Adrenal gland (tissue), 12 donors: ENCODE measurements around the gene ITGA7. TPM values are rescaled to one million over a fixed set of nuclear protein-coding genes. Genes with fewer than 3 reads are reported as not detected.
"Not testable (repeated sequence)": the region's sequence is repeated elsewhere in the genome, so short reads cannot be mapped to it uniquely, and the experiment has no call there.

Experiments
- DNase-seq, 7 donors: peaks; one replicate each; pipeline ENCODE4 v3.0.0-alpha.2; 2019 to 2020
- H3K27ac ChIP-seq, 5 donors: fragments of 200-600 bp; sonication (generic) in 4 of 5; 1 replicate in 3 of 5; 2 replicates in 2 of 5; pipeline versions ENCODE4 v1.5.1 to v1.8.0; 2016 to 2020; ENCODE audit warnings: mild to moderate bottlenecking in 1 of 5
- H3K27me3 ChIP-seq: fragments of 200-600 bp; 2 replicates; pipeline ENCODE4 v1.8.0; 2021
- H3K36me3 ChIP-seq, 2 donors: fragments of 200-600 bp; replicated peaks in 1 of 2; 1 replicate in 1 of 2; 2 replicates in 1 of 2; pipeline versions ENCODE4 v1.5.1 to v1.8.0; 2018 to 2022
- H3K4me1 ChIP-seq, 2 donors: fragments of 200-600 bp; replicated peaks in 1 of 2; 1 replicate in 1 of 2; 2 replicates in 1 of 2; pipeline versions ENCODE4 v1.5.1 to v1.8.0; 2018 to 2021
- H3K4me3 ChIP-seq, 4 donors: fragments of 200-600 bp; sonication (generic) in 3 of 4; one replicate each; pipeline ENCODE4 v1.5.1; 2016 to 2018
- H3K9me3 ChIP-seq, 3 donors: fragments of 200-600 bp; sonication (generic) in 1 of 3; replicated peaks in 1 of 3; 1 replicate in 2 of 3; 2 replicates in 1 of 3; pipeline versions ENCODE4 v1.5.1 to v1.8.0; 2016 to 2021
- POLR2A ChIP-seq, 2 donors: fragments of 450-650 bp; IDR thresholded peaks; one replicate each; pipeline ENCODE4 v1.6.1; 2017; ENCODE audit warnings: antibody characterized with exemption in 2 of 2, mild to moderate bottlenecking in 2 of 2, moderate library complexity in 1 of 2
- WGBS, 4 donors: extraction: QIAGEN DNeasy Blood & Tissue Kit in 2 of 4; methylation state at CpG; one replicate each; pipeline versions ENCODE4 v1.1.5 to v1.1.7; 2013 to 2017; 5-methylcytosine and 5-hydroxymethylcytosine counted together
- intact Hi-C, 2 donors: fragments of 100-400 bp; cut with DNase I; formaldehyde crosslinking; loops; one replicate each; pipeline versions ENCODE4 v1.14.1 to v1.15.0; 2022 to 2023
- polyA plus RNA-seq, 3 donors: library from polyadenylated mRNA; stranded (reverse); fragments of 200-250 nt in 2 of 3; fragments of 350-450 nt in 1 of 3; fragmentation: Illumina TruSeq in 1 of 3; extraction: RNeasy Lipid Tissue Mini Kit (QIAGEN cat#74804) in 1 of 3; gene quantifications; one replicate each; pipeline ENCODE4 v1.2.3, GENCODE V29; 2013 to 2014
- total RNA-seq, 9 donors: library from RNA; depleted of rRNA in 4 of 9; stranded (reverse); fragments of >200 nt in 4 of 9; fragments of 120-200 nt in 1 of 9; fragmentation: NEBNext Ultra II Directional in 1 of 9; extraction: Animal tissue kit (Norgen Biotek cat#: 25700) in 1 of 9; gene quantifications; one replicate each; pipeline versions ENCODE4 v1.1.0 to v1.2.4, GENCODE V29; 2013 to 2023
- TF ChIP-seq, protein P1 (sequence below), 6 experiments: fragments of 450-650 bp in 4 of 6; fragments of 200-600 bp in 2 of 6; sonication (generic) in 1 of 6; IDR thresholded peaks; 1 replicate in 5 of 6; 2 replicates in 1 of 6; pipeline versions ENCODE4 v1.5.1 to v1.8.0; 2016 to 2021; ENCODE audit warnings: antibody characterized with exemption in 6 of 6, mild to moderate bottlenecking in 2 of 6, moderate library complexity in 1 of 6
- donor health status: healthy with polysubstance abuse.
- donor health status: Bipolar disorder and iron deficiency.
- donor health status: DM: yes; HTN: yes; CAD: no.
- donor health status: DM: no; HTN: no; CAD: no.
- donor health status: DM: no; HTN: no; CAD: no.
- donor health status: DM: yes; HTN: yes; CAD: no.

ITGA7 gene
- total and polyA plus RNA-seq, 12 donors: 5.7 to 77.1 (median 15.7) TPM

- no peak overlapping the region for H3K4me3 ChIP-seq
- WGBS, 4 donors: 82 to 91% (median 89%) methylated on average over 15 to 17 of the region's 17 CpGs
Measured at GRCh38 chr12:55654511-55655214, 53.0 kb downstream of the ITGA7 start.

DNA sequence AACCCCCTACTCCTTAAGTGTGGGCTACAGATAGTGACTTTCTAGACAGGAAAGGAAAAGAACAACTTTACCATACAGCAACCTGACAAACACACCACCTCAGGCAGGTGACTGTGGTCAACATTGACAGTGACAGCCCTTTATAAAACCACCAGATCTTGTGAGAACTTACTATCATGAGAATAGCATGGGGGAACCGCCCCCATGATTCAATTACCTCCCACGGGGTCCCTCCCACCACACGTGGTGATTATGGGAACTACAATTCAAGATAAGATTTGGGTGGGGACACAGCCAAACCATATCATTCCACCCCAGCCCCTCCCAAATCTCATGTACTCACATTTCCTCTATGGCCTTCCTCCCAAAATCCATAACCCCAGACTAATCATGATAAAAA lies 54.7 kb downstream of the ITGA7 start:
- Histone ChIP-seq H3K27me3 (no peaks in the 10 kb centered on the region), H3K4me1 (peaks cover 0 to under 1% of the 10 kb centered on the region in 2 donors), H3K9me3 (no peaks in the 10 kb centered on the region), H3K27ac (no peak overlapping the region), H3K36me3 (no peaks in the 10 kb centered on the region), H3K4me3 (no peak overlapping the region)
- DNase-seq: no peak
- intact Hi-C loops: no loop called here
- 61 to 71% (median 69%) methylated on average over 3 of the region's 3 CpGs for WGBS, 4 donors
- no peak for TF ChIP-seq POLR2A (IDR thresholded peaks at IDR 0.05)
- TF ChIP-seq, protein P1, sequence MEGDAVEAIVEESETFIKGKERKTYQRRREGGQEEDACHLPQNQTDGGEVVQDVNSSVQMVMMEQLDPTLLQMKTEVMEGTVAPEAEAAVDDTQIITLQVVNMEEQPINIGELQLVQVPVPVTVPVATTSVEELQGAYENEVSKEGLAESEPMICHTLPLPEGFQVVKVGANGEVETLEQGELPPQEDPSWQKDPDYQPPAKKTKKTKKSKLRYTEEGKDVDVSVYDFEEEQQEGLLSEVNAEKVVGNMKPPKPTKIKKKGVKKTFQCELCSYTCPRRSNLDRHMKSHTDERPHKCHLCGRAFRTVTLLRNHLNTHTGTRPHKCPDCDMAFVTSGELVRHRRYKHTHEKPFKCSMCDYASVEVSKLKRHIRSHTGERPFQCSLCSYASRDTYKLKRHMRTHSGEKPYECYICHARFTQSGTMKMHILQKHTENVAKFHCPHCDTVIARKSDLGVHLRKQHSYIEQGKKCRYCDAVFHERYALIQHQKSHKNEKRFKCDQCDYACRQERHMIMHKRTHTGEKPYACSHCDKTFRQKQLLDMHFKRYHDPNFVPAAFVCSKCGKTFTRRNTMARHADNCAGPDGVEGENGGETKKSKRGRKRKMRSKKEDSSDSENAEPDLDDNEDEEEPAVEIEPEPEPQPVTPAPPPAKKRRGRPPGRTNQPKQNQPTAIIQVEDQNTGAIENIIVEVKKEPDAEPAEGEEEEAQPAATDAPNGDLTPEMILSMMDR (IDR thresholded peaks at IDR 0.05): no peak

More at GRCh38 chr12:55654511-55655214, 53.0 kb downstream of the ITGA7 start:
- no peaks in the 10 kb centered on the region for H3K9me3 ChIP-seq
- H3K27ac ChIP-seq: no peak overlapping the region
- H3K4me1 ChIP-seq: peaks cover 10 to 12% of the 10 kb centered on the region in 2 donors
- no peaks in the 10 kb centered on the region for H3K36me3 ChIP-seq
- no peak for TF ChIP-seq POLR2A (IDR thresholded peaks at IDR 0.05)
- TF ChIP-seq, protein P1 (IDR thresholded peaks at IDR 0.05): no peak
- no peak for DNase-seq
- intact Hi-C loops: loop anchor here in 1 of 2 donors (5.0 kb wide), 1 partner anchor 63 kb away; the partner anchor contains the start of gene BLOC1S1
- H3K27me3 ChIP-seq: no peaks in the 10 kb centered on the region

DNA sequence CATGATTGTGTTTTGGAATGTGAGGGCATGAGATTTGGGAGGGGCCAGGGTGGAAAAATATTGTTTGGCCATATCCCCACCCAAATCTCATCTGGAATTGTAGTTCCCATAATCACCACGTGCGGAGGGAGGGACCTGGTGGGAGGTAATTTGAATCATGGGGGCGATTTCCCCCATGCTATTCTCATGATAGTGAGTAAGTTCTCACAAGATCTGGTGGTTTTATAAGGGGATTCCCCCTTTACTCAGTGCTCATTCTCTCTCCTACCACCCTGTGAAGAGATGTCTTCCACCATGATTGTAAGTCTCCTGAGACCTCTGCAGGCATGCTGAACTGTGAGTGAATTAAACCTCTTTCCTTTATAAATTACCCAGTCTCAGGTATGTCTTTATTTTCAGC lies 55.4 kb downstream of the ITGA7 start:
- TF ChIP-seq, protein P1 (IDR thresholded peaks at IDR 0.05): no peak
- TF ChIP-seq POLR2A (IDR thresholded peaks at IDR 0.05): no peak
- WGBS, 4 donors: 79 to 87% (median 83%) methylated on average over 3 of the region's 3 CpGs
- H3K36me3 ChIP-seq: no peaks in the 10 kb centered on the region
- H3K4me1 ChIP-seq: no peaks in the 10 kb centered on the region
- H3K9me3 ChIP-seq: no peaks in the 10 kb centered on the region
- no peak overlapping the region for H3K4me3 ChIP-seq
- H3K27ac ChIP-seq: no peak overlapping the region
- DNase-seq: no peak
- no peaks in the 10 kb centered on the region for H3K27me3 ChIP-seq
- intact Hi-C loops: no loop called here

DNA sequence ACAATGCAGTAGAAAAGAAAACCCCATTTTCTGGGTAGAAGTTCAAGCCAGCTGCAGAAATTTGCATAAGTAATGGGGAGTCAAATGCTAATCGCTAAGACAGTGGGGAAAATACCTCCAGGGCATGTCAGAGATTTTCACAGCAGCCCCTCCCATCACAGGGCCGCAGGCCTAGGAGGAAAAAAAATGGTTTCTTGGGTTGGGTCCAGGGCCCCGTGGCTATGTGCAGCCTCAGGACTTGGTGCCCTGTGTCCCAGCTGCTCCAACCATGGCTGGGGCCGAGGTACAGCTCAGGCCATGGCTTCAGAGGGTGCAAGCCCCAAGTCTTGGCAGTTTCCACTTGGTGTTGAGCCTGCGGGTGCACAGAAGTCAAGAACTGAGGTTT lies 56.4 kb downstream of the ITGA7 start:
- Histone ChIP-seq H3K4me1 (peaks cover 0 to 5% of the 10 kb centered on the region in 2 donors), H3K36me3 (no peaks in the 10 kb centered on the region), H3K27me3 (no peaks in the 10 kb centered on the region), H3K9me3 (no peaks in the 10 kb centered on the region), H3K4me3 (no peak overlapping the region), H3K27ac (no peak overlapping the region)
- TF ChIP-seq, protein P1 (IDR thresholded peaks at IDR 0.05): no peak
- no peak for TF ChIP-seq POLR2A (IDR thresholded peaks at IDR 0.05)
- 69 to 83% (median 78%) methylated on average over 3 to 5 of the region's 5 CpGs for WGBS, 4 donors
- intact Hi-C loops: no loop called here
- no peak for DNase-seq

DNA sequence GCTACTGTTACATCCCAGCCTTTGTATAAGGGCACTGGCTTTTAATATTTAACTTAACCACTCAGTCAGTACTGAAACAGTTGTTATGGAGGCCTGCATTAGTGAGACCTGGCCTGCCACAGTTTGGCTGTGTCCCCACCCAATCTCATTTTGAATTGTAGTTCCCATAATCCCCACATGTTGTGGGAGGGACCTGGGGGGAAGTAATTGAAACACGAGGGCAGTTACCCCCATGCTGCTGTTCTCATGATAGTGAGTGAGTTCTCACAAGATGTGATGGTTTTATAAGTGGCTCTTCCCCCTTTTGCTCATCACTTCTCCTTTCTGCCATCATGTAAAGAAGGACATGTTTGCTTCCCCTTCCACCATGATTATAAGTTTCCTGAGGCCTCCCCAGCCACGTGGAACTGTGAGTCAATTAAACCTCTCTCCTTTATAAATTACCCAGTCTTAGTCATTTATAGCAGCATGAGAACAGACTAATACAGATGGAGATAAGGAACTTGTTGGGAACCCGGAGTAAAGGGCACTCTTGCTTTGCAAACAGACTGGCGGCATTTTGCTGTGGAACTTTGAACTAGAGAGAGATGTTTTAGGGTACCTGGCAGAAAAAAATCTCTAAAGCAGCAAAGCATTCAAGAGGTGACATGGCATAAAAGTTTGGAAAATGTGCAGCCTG lies 56.9 kb downstream of the ITGA7 start:
- H3K36me3 ChIP-seq, DNase-seq, intact Hi-C loops, H3K27me3 ChIP-seq, H3K4me3 ChIP-seq, H3K9me3 ChIP-seq: not testable (repeated sequence)
- Histone ChIP-seq H3K27ac (peak overlapping the region in 1 of 5 donors; percentile 51), H3K4me1 (peaks cover 0 to 10% of the 10 kb centered on the region in 2 donors)
- WGBS, 4 donors: 45 to 55% (median 50%) methylated on average over 4 of the region's 4 CpGs
